NCI-H2227 treated with DMSO at 0.1 percent for 48 hours (cell line): ENCODE data around the gene ZNF485.
"Not testable (repeated sequence)": the region's sequence is repeated elsewhere in the genome, so short reads cannot be mapped to it uniquely, and the experiment has no call there.

ENCODE experiments used
- DNase-seq: peaks from one replicate; lab custom pipeline; 2025; lab: John Stamatoyannopoulos, UW

ZNF485 gene

GRCh38 chr10:43606323-43607198 lies at the start of gene ZNF485:
Gene ZNF485, plus strand, starts transcription at chr10:43606438. Its CDS starts 613 bp downstream, at chr10:43607051.
- peak; percentile 38 for DNase-seq

GRCh38 chr10:43557214-43557613 lies 49.0 kb upstream of the ZNF485 start:
- no peak for DNase-seq

GRCh38 chr10:43569681-43570080 lies 36.6 kb upstream of the ZNF485 start:
- no peak for DNase-seq

- DNase-seq: no peak
Observed at GRCh38 chr10:43570971-43571370, 35.3 kb upstream of the ZNF485 start.

GRCh38 chr10:43573250-43574000 lies 32.8 kb upstream of the ZNF485 start:
- no peak for DNase-seq

- DNase-seq: peak; percentile 64
Observed at GRCh38 chr10:43574001-43574892, 32.0 kb upstream of the ZNF485 start, which contains the start of gene ZNF239. Gene ZNF239, minus strand, starts transcription at chr10:43574616. Its CDS starts 16,537 bp downstream, at chr10:43558079.

- DNase-seq: no peak
Observed at GRCh38 chr10:43574906-43575305, 31.3 kb upstream of the ZNF485 start.

GRCh38 chr10:43576062-43576461 lies 30.2 kb upstream of the ZNF485 start:
- DNase-seq: no peak

- DNase-seq: no peak
Observed at GRCh38 chr10:43576580-43576979, 29.7 kb upstream of the ZNF485 start.

GRCh38 chr10:43584051-43584450 lies 22.2 kb upstream of the ZNF485 start:
- DNase-seq: no peak

- DNase-seq: no peak
Observed at GRCh38 chr10:43585046-43585445, 21.2 kb upstream of the ZNF485 start.

- no peak for DNase-seq
Observed at GRCh38 chr10:43585981-43586729, 20.1 kb upstream of the ZNF485 start.

GRCh38 chr10:43586730-43587115 lies 19.5 kb upstream of the ZNF485 start:
- not testable (repeated sequence) for DNase-seq

- DNase-seq: no peak
Observed at GRCh38 chr10:43591303-43591904, 14.8 kb upstream of the ZNF485 start.

GRCh38 chr10:43594944-43595589 lies 11.2 kb upstream of the ZNF485 start:
- DNase-seq: no peak

- DNase-seq: no peak
Observed at GRCh38 chr10:43595739-43596298, 10.4 kb upstream of the ZNF485 start.

GRCh38 chr10:43596546-43596945 lies 9.7 kb upstream of the ZNF485 start:
- no peak for DNase-seq

- DNase-seq: no peak
Observed at GRCh38 chr10:43598446-43598845, 7.8 kb upstream of the ZNF485 start.

GRCh38 chr10:43599333-43599732 lies 6.9 kb upstream of the ZNF485 start:
- DNase-seq: no peak

- not testable (repeated sequence) for DNase-seq
Observed at GRCh38 chr10:43601576-43601975, 4.7 kb upstream of the ZNF485 start.
